ENCODE data around the gene TDRD1. TPM values are rescaled to one million over a fixed set of nuclear protein-coding genes. Genes with fewer than 3 reads are reported as not detected.

Gene TDRD1
- total and polyA plus RNA-seq, 10 of the 15 experiments (the other 5 are each of a cell fraction or from before 2014, with no cell fraction given) = 0.03 to 0.04 TPM; not detected in 8

DNA sequence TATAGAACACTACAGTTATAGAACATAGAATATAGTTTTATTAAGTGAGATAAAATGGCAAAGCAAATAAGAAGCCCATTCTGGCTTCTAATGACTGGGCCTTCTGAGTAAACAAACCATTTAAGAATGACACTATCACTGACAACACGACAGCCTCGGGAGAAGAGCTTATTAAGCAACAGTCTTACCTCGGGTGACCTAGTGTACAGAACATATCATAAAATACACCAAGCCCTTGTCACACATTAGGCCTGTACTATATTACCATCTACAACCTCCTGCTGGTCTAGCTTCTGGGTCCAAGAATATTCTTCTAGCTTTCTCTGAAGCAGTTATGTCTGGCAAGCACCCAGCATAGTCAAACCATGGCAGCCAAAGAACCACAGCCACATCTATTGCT, 37.1 kb upstream of the TDRD1 start:
- no peak overlapping the region for H3K4me3 ChIP-seq
- 98% methylated on average over 3 of the region's 3 CpGs for WGBS (ENCODE audit: insufficient coverage, insufficient replicate concordance, low lambda C conversion rate, missing lambda C conversion rate)
- H3K36me3 ChIP-seq (ENCODE audit: control insufficient read depth in 2 of 2, insufficient read depth in 2 of 2, low read length in 1 of 2) = peaks cover 0 to 3% of the 10 kb centered on the region in 2 experiments; a peak in 2 of 4 replicates
- H2AFZ ChIP-seq (ENCODE audit: control insufficient read depth, low read depth, low read length) = no peak overlapping the region
- ATAC-seq (no peak), FAIRE-seq (no peak), DNase-seq (ENCODE audit: low read depth, low spot score) (no peak)
- H3K27ac ChIP-seq (ENCODE audit: control insufficient read depth, insufficient read depth) = no peak overlapping the region
- ChIA-PET RAD21 (ENCODE audit: unreplicated experiment) (no interaction called here), SMC1A (ENCODE audit: uncharacterized antibody, unreplicated experiment) (interaction anchor here (0.6 to 1.5 kb wide), 3 partner anchors 11 to 343 kb away, joined by 3 read pairs; no protein-coding TSS in a partner anchor), CTCF (interaction anchor here (0.5 kb wide), 1 partner anchor 94 kb away, joined by 3 read pairs; no protein-coding TSS in a partner anchor), POLR2A (no interaction called here)
- H3K27me3 ChIP-seq (replicated peaks in 1 of 2; ENCODE audit: control insufficient read depth in 2 of 2, insufficient read depth in 2 of 2, low read length in 1 of 2) = no peaks in the 10 kb centered on the region
- H3K4me2 ChIP-seq (ENCODE audit: control insufficient read depth, insufficient read depth) = no peak overlapping the region
- no peak overlapping the region for H3K9ac ChIP-seq (ENCODE audit: control insufficient read depth, insufficient read depth, low read length)
- no peaks in the 10 kb centered on the region for H4K20me1 ChIP-seq (ENCODE audit: control insufficient read depth, insufficient read depth)
- H3K79me2 ChIP-seq (ENCODE audit: control insufficient read depth, insufficient read depth, low read length) = no peaks in the 10 kb centered on the region
- no peaks in the 10 kb centered on the region for H3K9me3 ChIP-seq (replicated peaks; ENCODE audit: control insufficient read depth, insufficient read depth, low read length)
- intact Hi-C loops (cut with micrococcal nuclease; ENCODE audit: unreplicated experiment) = no loop called here
- no TSS peak for BruUV-seq (replicated peaks)
- no peak for TF ChIP-seq RELB (IDR thresholded peaks at IDR 0.05; ENCODE audit: low read depth)
- TF ChIP-seq SREBF2 (IDR thresholded peaks at IDR 0.05; ENCODE audit: low read length) = no peak
- no peak for TF ChIP-seq SMAD1 (IDR thresholded peaks at IDR 0.05; ENCODE audit: low read depth, partially characterized antibody)
- TF ChIP-seq TCF7 (IDR thresholded peaks at IDR 0.05; ENCODE audit: borderline replicate concordance) = no peak
- TF ChIP-seq FOXM1 (IDR thresholded peaks at IDR 0.05; ENCODE audit: low read depth, low read length) = no peak
- TF ChIP-seq PBX3 (IDR thresholded peaks at IDR 0.05; ENCODE audit: insufficient replicate concordance, low read depth, low read length) = no peak
- no peak for TF ChIP-seq KDM1A (IDR thresholded peaks at IDR 0.05; ENCODE audit: borderline replicate concordance)
- no peak for TF ChIP-seq MTA2 (IDR thresholded peaks at IDR 0.05; ENCODE audit: low read depth)
- in situ Hi-C loops (cut with MboI) = no loop called here
- no peaks in the 10 kb centered on the region for H3K4me1 ChIP-seq (ENCODE audit: control insufficient read depth, insufficient read depth, low read length)
